ENCODE data around the gene PLD1.

The PLD1 gene

GRCh38 chr3:171729452-171730334 lies 80.6 kb downstream of the PLD1 start:
- H2AFZ ChIP-seq (ENCODE audit: low read length) = no peak overlapping the region
- no peaks in the 10 kb centered on the region for H3K9me2 ChIP-seq (replicated peaks; ENCODE audit: low read depth, low read length)
- no peaks in the 10 kb centered on the region for H3K4me1 ChIP-seq (ENCODE audit: insufficient read depth, low read length, poor library complexity, severe bottlenecking)
- no peaks in the 10 kb centered on the region for H4K20me1 ChIP-seq (ENCODE audit: insufficient read depth, low read length, poor library complexity, severe bottlenecking)
- no peak overlapping the region for H3K4me2 ChIP-seq (ENCODE audit: low read depth, low read length, poor library complexity, severe bottlenecking)
- no peak for TF ChIP-seq EZH2phosphoT487 (IDR thresholded peaks at IDR 0.05; ENCODE audit: borderline replicate concordance)
- TF ChIP-seq CTCF (conservative IDR thresholded peaks at IDR 0.05; ENCODE audit: low read length) = no peak
- no peaks in the 10 kb centered on the region for H3K27me3 ChIP-seq (ENCODE audit: insufficient read depth, low read length, poor library complexity, severe bottlenecking)
- no peaks in the 10 kb centered on the region for H3K79me2 ChIP-seq (ENCODE audit: insufficient read depth, low read length)
- H3K36me3 ChIP-seq (ENCODE audit: insufficient read depth, low read length) = no peaks in the 10 kb centered on the region
- no peak overlapping the region for H3K9ac ChIP-seq (ENCODE audit: low read depth, low read length, poor library complexity, severe bottlenecking)
- no peak overlapping the region for H3K4me3 ChIP-seq (ENCODE audit: low read length, poor library complexity, severe bottlenecking)
- H3F3A ChIP-seq (ENCODE audit: low read depth) = no peaks in the 10 kb centered on the region
- H3K9me3 ChIP-seq (ENCODE audit: insufficient read depth, low read depth, low read length) = no peaks in the 10 kb centered on the region

GRCh38 chr3:171727288-171727687 lies 83.0 kb downstream of the PLD1 start:
- Histone ChIP-seq H3K9me3 (ENCODE audit: insufficient read depth, low read depth, low read length) (no peaks in the 10 kb centered on the region), H3F3A (ENCODE audit: low read depth) (no peaks in the 10 kb centered on the region), H3K27me3 (ENCODE audit: insufficient read depth, low read length, poor library complexity, severe bottlenecking) (no peaks in the 10 kb centered on the region), H3K4me2 (ENCODE audit: low read depth, low read length, poor library complexity, severe bottlenecking) (no peak overlapping the region), H2AFZ (ENCODE audit: low read length) (no peak overlapping the region), H3K9me2 (replicated peaks; ENCODE audit: low read depth, low read length) (no peaks in the 10 kb centered on the region), H3K4me3 (ENCODE audit: low read length, poor library complexity, severe bottlenecking) (no peak overlapping the region), H3K79me2 (ENCODE audit: insufficient read depth, low read length) (no peaks in the 10 kb centered on the region), H3K36me3 (ENCODE audit: insufficient read depth, low read length) (no peaks in the 10 kb centered on the region), H3K4me1 (ENCODE audit: insufficient read depth, low read length, poor library complexity, severe bottlenecking) (no peaks in the 10 kb centered on the region), H4K20me1 (ENCODE audit: insufficient read depth, low read length, poor library complexity, severe bottlenecking) (no peaks in the 10 kb centered on the region), H3K9ac (ENCODE audit: low read depth, low read length, poor library complexity, severe bottlenecking) (no peak overlapping the region)
- TF ChIP-seq EZH2phosphoT487 (IDR thresholded peaks at IDR 0.05; ENCODE audit: borderline replicate concordance) (no peak), CTCF (conservative IDR thresholded peaks at IDR 0.05; ENCODE audit: low read length) (no peak)

- Histone ChIP-seq H3F3A (ENCODE audit: low read depth) (no peaks in the 10 kb centered on the region), H2AFZ (ENCODE audit: low read length) (no peak overlapping the region), H3K9me2 (replicated peaks; ENCODE audit: low read depth, low read length) (no peaks in the 10 kb centered on the region), H3K4me2 (ENCODE audit: low read depth, low read length, poor library complexity, severe bottlenecking) (no peak overlapping the region), H3K9me3 (ENCODE audit: insufficient read depth, low read depth, low read length) (peaks cover 4% of the 10 kb centered on the region), H3K27me3 (ENCODE audit: insufficient read depth, low read length, poor library complexity, severe bottlenecking) (no peaks in the 10 kb centered on the region), H3K36me3 (ENCODE audit: insufficient read depth, low read length) (no peaks in the 10 kb centered on the region), H3K4me1 (ENCODE audit: insufficient read depth, low read length, poor library complexity, severe bottlenecking) (no peaks in the 10 kb centered on the region), H3K79me2 (ENCODE audit: insufficient read depth, low read length) (no peaks in the 10 kb centered on the region), H3K4me3 (ENCODE audit: low read length, poor library complexity, severe bottlenecking) (no peak overlapping the region), H4K20me1 (ENCODE audit: insufficient read depth, low read length, poor library complexity, severe bottlenecking) (no peaks in the 10 kb centered on the region), H3K9ac (ENCODE audit: low read depth, low read length, poor library complexity, severe bottlenecking) (no peak overlapping the region)
- TF ChIP-seq CTCF (conservative IDR thresholded peaks at IDR 0.05; ENCODE audit: low read length) = no peak
- TF ChIP-seq EZH2phosphoT487 (IDR thresholded peaks at IDR 0.05; ENCODE audit: borderline replicate concordance) = no peak
These were observed 91.6 kb downstream of the PLD1 start for GRCh38 chr3:171718493-171719185.
